CD8-positive, alpha-beta memory T cell (primary cell): ENCODE data around the gene REPIN1. TPM values are rescaled to one million over a fixed set of nuclear protein-coding genes. Genes with fewer than 3 reads are reported as not detected.

ENCODE experiments used
- CTCF ChIA-PET: fragments of 350-600 bp; sonication (Branson Sonifier 250); formaldehyde crosslinking; loops from one replicate; lab custom pipeline; 2021; ENCODE audit warnings: antibody characterized with exemption; lab: Charles Lee
- POLR2A ChIA-PET: fragments of 350-600 bp; sonication (Branson Sonifier 250); formaldehyde crosslinking; loops from one replicate; lab custom pipeline; 2021; ENCODE audit warnings: antibody characterized with exemption; lab: Charles Lee
- DNase-seq, 5 donors: peaks; one replicate each; pipeline versions ENCODE4 v3.0.0 to v3.0.0-alpha.2; 2020 to 2022; ENCODE audit warnings: mixed read lengths in 1 of 5
- H3K27ac ChIP-seq: one replicate; pipeline ENCODE4 v1.7.0; 2013; ENCODE audit warnings: low read depth, mild to moderate bottlenecking, low read length, moderate library complexity
- H3K27me3 ChIP-seq: 2 replicates; pipeline ENCODE4 v1.7.0; 2013; ENCODE audit warnings: low read length, mild to moderate bottlenecking; ENCODE audit not compliant: insufficient read depth, poor library complexity, severe bottlenecking
- H3K36me3 ChIP-seq: 2 replicates; pipeline ENCODE4 v1.7.0; 2013; ENCODE audit warnings: mild to moderate bottlenecking, low read length, moderate library complexity; ENCODE audit not compliant: insufficient read depth
- H3K4me1 ChIP-seq: 2 replicates; pipeline ENCODE4 v1.7.0; 2013; ENCODE audit warnings: mild to moderate bottlenecking, low read length, moderate library complexity; ENCODE audit not compliant: insufficient read depth
- H3K4me3 ChIP-seq: 2 replicates; pipeline ENCODE4 v1.7.0; 2013; ENCODE audit warnings: mild to moderate bottlenecking, low read length
- H3K9me3 ChIP-seq: 2 replicates; pipeline ENCODE4 v1.7.0; 2013; ENCODE audit warnings: mild to moderate bottlenecking, low read length
- H3K27ac Mint-ChIP-seq, 8 donors: one replicate each; pipeline ENCODE4 v1.8.0; 2020 to 2021; ENCODE audit warnings: mixed read lengths in 8 of 8, mild to moderate bottlenecking in 6 of 8, inconsistent platforms in 3 of 8, moderate library complexity in 3 of 8
- H3K27me3 Mint-ChIP-seq, 2 donors: one replicate each; pipeline ENCODE4 v1.8.0; 2020 to 2021; ENCODE audit warnings: mixed read lengths in 2 of 2, mild to moderate bottlenecking in 1 of 2, moderate library complexity in 1 of 2
- H3K36me3 Mint-ChIP-seq, 3 donors: one replicate each; pipeline ENCODE4 v1.8.0; 2020 to 2021; ENCODE audit warnings: mixed read lengths in 3 of 3, inconsistent platforms in 1 of 3, mild to moderate bottlenecking in 1 of 3
- H3K4me1 Mint-ChIP-seq, 3 donors: one replicate each; pipeline ENCODE4 v1.8.0; 2020 to 2021; ENCODE audit warnings: mixed read lengths in 3 of 3, inconsistent platforms in 1 of 3, mild to moderate bottlenecking in 1 of 3
- H3K4me3 Mint-ChIP-seq, 7 donors: one replicate each; pipeline ENCODE4 v1.8.0; 2020 to 2021; ENCODE audit warnings: mixed read lengths in 7 of 7, mild to moderate bottlenecking in 6 of 7, moderate library complexity in 4 of 7, inconsistent platforms in 2 of 7
- H3K9me3 Mint-ChIP-seq, 5 donors: one replicate each; pipeline ENCODE4 v1.8.0; 2020 to 2022; ENCODE audit warnings: mixed read lengths in 5 of 5, mild to moderate bottlenecking in 3 of 5, moderate library complexity in 2 of 5, inconsistent platforms in 1 of 5
- polyA plus RNA-seq: library from polyadenylated mRNA; unstranded; fragments of 300-500 nt; fragmentation: Illumina TruSeq; gene quantifications from one replicate; pipeline ENCODE4 v1.2.3, GENCODE V29; 2021
- total RNA-seq, 2 experiments: library from RNA; stranded (reverse); gene quantifications; one replicate each; pipeline ENCODE4 v1.2.3, GENCODE V29; 2021

Gene REPIN1
- total and polyA plus RNA-seq, 3 experiments from 2014 or later, result 57.0 to 60.8 (median 58.2) TPM

DNA sequence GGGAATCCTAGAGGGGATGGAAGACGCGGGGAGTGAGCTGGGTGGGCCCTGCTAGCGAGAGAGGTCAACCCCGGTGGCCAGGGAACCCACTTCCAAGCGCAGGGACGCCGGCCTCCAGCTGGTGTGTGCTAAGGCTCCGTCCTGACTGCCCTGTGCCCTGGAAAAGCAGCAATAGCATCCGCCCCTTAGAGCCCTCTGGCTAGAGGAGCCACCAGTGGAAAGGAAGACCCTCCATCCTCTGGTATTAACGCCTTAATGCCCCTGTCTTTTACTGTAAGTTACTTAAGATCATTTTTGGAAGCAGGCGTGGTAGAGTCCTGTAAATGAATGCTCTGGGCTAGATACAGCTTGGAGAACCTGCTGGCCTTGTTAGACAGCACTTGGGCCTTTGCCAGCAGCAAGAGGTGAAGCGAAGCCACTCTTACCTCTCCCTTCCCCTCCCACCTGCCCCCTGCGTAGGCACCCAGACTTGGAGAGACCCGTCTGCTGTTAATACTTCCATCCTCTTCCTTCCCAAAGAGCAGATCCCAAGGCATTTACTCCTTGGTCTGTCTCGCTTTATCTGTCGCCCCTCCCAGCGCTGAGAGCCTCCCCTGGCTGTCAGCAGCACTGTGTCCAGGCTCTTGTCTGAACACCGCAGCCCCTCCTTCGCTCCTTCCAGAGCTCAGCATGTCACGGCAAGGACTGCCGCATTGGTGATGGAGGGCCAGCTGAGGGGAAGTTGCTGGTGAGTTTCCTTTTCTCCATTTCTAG is 4.6 kb downstream of the REPIN1 start:
- no peaks in the 10 kb centered on the region for H3K27me3 ChIP-seq
- POLR2A ChIA-PET, result no interaction called here
- peaks cover 0 to 33% (median 0%) of the 10 kb centered on the region in 3 donors for H3K36me3 Mint-ChIP-seq
- peak overlapping the region in 2 of 8 donors; percentile 27 to 54 for H3K27ac Mint-ChIP-seq
- peaks cover 37% of the 10 kb centered on the region for H3K4me1 ChIP-seq
- no peak for DNase-seq
- no peaks in the 10 kb centered on the region for H3K9me3 ChIP-seq
- H3K4me3 Mint-ChIP-seq, result peak overlapping the region in 2 of 7 donors; percentile 24 to 36
- CTCF ChIA-PET, result no interaction called here
- no peaks in the 10 kb centered on the region for H3K36me3 ChIP-seq
- H3K9me3 Mint-ChIP-seq, result no peaks in the 10 kb centered on the region
- no peak overlapping the region for H3K27ac ChIP-seq
- H3K4me3 ChIP-seq, result no peak overlapping the region
- H3K27me3 Mint-ChIP-seq, result peaks cover 0 to 2% of the 10 kb centered on the region in 2 donors
- H3K4me1 Mint-ChIP-seq, result peaks cover 35 to 54% (median 41%) of the 10 kb centered on the region in 3 donors

DNA sequence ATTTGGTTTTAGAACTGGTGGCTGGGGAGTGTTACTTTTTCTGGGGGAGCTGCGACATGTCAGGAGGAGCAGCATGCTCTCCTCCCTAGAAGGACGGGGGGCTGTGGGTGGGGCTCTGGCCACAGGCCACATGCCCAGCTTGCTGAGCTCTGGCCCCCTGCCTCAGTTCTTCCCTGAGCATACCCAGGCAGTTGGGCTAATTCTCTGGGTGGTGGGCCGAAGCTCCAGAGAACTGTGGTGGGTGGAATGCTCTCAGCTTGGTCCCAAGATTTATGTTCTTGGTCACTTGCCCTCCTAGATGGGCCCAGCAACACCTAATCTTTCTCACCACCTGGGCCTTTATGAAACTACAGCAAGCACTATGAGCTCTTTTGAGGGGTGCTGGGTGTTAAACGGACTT is 5.4 kb downstream of the REPIN1 start:
- DNase-seq, result no peak
- Mint-ChIP-seq H3K9me3 (no peaks in the 10 kb centered on the region), H3K36me3 (peaks cover 0 to 31% (median 0%) of the 10 kb centered on the region in 3 donors), H3K27ac (peak overlapping the region in 3 of 8 donors; percentile 13 to 29 (median 23)), H3K4me1 (peaks cover 35 to 54% (median 42%) of the 10 kb centered on the region in 3 donors), H3K4me3 (peak overlapping the region in 2 of 7 donors; percentile 2 to 24), H3K27me3 (peaks cover 0 to under 1% of the 10 kb centered on the region in 2 donors)
- POLR2A ChIA-PET, result no interaction called here
- Histone ChIP-seq H3K4me1 (peaks cover 42% of the 10 kb centered on the region), H3K27ac (peak overlapping the region; percentile 12), H3K36me3 (no peaks in the 10 kb centered on the region), H3K4me3 (no peak overlapping the region), H3K9me3 (no peaks in the 10 kb centered on the region), H3K27me3 (no peaks in the 10 kb centered on the region)
- CTCF ChIA-PET, result interaction anchor here (1.5 kb wide), 1 partner anchor 32 kb away, joined by 4 read pairs; a partner anchor contains a TSS

DNA sequence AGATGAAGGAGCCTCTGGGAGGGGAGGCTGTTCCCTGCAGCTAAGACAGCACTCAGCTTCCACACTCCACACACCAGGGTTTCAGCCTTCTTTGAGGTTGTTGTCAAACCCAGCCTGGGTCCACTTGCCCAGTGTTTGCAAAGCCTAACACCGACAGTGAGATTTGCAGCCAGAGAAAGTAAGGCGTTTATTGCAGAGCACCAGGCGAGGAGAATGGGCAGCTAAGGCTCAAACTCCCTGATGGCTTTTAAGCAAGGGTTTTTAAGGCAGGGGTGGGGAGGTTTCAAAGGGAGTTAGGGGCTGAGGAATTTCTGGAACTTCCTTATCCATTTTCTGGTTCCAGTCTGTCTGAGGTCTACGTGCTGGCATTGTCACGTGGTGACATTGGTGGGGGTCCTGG is 5.8 kb downstream of the REPIN1 start:
- ChIA-PET POLR2A (no interaction called here), CTCF (interaction anchor here (1.5 kb wide), 1 partner anchor 32 kb away, joined by 4 read pairs; a partner anchor contains a TSS)
- H3K4me1 Mint-ChIP-seq, result peaks cover 32 to 49% (median 38%) of the 10 kb centered on the region in 3 donors
- no peaks in the 10 kb centered on the region for H3K9me3 ChIP-seq
- H3K9me3 Mint-ChIP-seq, result no peaks in the 10 kb centered on the region
- no peak overlapping the region for H3K4me3 ChIP-seq
- peaks cover 0 to 29% (median 0%) of the 10 kb centered on the region in 3 donors for H3K36me3 Mint-ChIP-seq
- no peaks in the 10 kb centered on the region for H3K27me3 ChIP-seq
- H3K4me3 Mint-ChIP-seq, result peak overlapping the region in 1 of 7 donors; percentile 18
- H3K27ac ChIP-seq, result no peak overlapping the region
- DNase-seq, result no peak
- no peaks in the 10 kb centered on the region for H3K27me3 Mint-ChIP-seq
- H3K36me3 ChIP-seq, result no peaks in the 10 kb centered on the region
- peaks cover 41% of the 10 kb centered on the region for H3K4me1 ChIP-seq
- peak overlapping the region in 5 of 8 donors; percentile 2 to 78 (median 46) for H3K27ac Mint-ChIP-seq

DNA sequence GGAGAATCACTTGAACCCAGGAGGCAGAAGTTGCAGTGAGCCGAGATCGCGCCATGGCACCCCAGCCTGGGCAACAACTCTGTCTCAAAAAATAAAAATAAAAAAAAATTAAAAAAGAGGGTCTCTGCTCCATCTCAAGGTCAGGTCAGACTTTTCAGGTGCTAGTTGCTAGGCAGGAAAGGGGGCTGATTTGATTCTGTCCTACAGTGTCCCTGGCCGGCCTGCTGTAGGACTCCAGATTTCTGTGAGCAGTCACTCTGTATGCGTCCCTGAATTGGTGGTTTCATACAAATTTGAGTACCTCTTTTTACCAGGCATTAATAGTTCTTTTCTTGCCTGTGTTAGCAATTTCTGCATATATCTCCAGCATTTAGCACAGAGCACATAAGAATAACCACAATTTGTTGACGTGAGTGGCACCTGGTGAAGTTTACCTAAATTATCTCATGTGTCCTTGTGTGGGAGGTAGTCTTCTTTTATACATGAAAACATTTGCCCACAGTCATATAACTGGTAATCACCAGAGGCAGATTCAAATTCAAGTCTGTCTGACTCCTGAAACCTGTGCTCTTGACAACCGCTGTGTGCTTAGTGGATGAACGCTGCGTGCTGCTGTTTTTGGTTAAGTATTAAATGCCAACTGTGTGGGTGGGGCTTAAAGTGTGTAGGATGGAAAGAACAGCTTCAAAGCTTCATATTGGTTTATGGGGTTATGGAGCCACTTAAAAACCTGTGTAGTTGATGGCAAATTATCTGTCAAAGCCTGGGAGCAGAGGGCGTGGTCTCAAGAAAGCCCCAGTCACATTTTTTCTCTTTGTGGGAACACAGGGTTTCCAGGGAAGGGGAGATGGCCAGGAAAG is 7.3 kb downstream of the REPIN1 start:
- ChIA-PET POLR2A (no interaction called here), CTCF (interaction anchor here (1.5 kb wide), 1 partner anchor 30 kb away, joined by 4 read pairs; a partner anchor contains a TSS)
- Histone ChIP-seq H3K9me3 (no peaks in the 10 kb centered on the region), H3K27ac (no peak overlapping the region), H3K36me3 (no peaks in the 10 kb centered on the region), H3K4me1 (peaks cover 34% of the 10 kb centered on the region), H3K27me3 (no peaks in the 10 kb centered on the region), H3K4me3 (no peak overlapping the region)
- peaks cover 0 to 3% of the 10 kb centered on the region in 2 donors for H3K27me3 Mint-ChIP-seq
- peak overlapping the region in 4 of 7 donors; percentile 7 to 68 (median 38) for H3K4me3 Mint-ChIP-seq
- H3K27ac Mint-ChIP-seq, result peak overlapping the region in 6 of 8 donors; percentile 37 to 85 (median 54)
- H3K9me3 Mint-ChIP-seq, result no peaks in the 10 kb centered on the region
- peak in 1 of 5 donors; percentile 52 for DNase-seq
- peaks cover 31 to 49% (median 38%) of the 10 kb centered on the region in 3 donors for H3K4me1 Mint-ChIP-seq
- peaks cover 0 to 28% (median 0%) of the 10 kb centered on the region in 3 donors for H3K36me3 Mint-ChIP-seq

DNA sequence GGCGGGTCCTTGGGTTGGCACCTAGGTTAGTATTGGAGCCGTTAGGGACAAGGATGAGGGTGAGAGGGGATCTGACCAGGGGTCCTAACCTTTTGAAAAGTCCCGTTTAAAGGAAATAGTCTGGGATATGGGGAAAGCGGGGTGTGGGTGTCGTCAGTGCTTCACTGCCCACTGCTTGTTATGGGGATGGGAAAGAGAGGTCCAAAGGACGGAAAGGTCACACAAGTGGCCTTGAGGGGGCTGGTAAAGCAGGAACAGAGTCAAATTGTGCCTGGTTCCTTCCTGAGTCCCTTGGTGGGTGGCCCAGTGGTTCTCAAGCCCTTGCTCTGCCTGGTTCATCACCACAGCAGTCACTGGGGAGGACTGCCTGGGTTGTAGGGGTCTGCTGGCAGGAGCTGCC is 7.9 kb downstream of the REPIN1 start:
- peaks cover 0 to 3% of the 10 kb centered on the region in 2 donors for H3K27me3 Mint-ChIP-seq

DNA sequence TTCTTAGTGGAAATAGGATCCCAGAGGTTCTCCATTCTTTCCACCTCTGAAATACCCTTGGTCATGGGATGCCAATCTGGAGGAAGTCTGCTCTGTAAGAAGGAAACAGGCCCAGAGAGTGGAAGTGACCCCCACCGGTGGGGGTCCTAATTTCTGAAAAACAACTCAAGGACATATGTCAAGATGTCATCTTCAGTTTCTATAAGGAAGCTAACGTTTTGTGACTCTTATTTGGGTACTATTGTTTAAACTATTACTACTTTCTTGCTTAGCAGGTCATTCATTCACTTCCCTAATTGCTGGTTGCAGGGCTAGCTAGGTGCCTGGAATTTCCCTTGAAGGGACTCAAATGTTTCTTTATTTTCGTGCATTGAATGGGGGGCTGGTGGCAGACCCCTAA is 8.6 kb downstream of the REPIN1 start:
- H3K36me3 ChIP-seq, result no peaks in the 10 kb centered on the region
- no peaks in the 10 kb centered on the region for H3K27me3 ChIP-seq
- H3K4me1 Mint-ChIP-seq, result peaks cover 30 to 49% (median 37%) of the 10 kb centered on the region in 3 donors
- H3K4me1 ChIP-seq, result peaks cover 34% of the 10 kb centered on the region
- peak overlapping the region in 5 of 8 donors; percentile 44 to 91 (median 81) for H3K27ac Mint-ChIP-seq
- H3K4me3 ChIP-seq, result no peak overlapping the region
- ChIA-PET POLR2A (no interaction called here), CTCF (interaction anchor here (1.4 to 2.2 kb wide), 5 partner anchors 8 to 29 kb away, joined by 4 to 7 read pairs (median 6); a partner anchor contains a TSS)
- no peak overlapping the region for H3K27ac ChIP-seq
- peaks cover 0 to 3% of the 10 kb centered on the region in 2 donors for H3K27me3 Mint-ChIP-seq
- no peaks in the 10 kb centered on the region for H3K9me3 ChIP-seq
- DNase-seq, result no peak
- peak overlapping the region in 6 of 7 donors; percentile 79 to 95 (median 84) for H3K4me3 Mint-ChIP-seq
- H3K9me3 Mint-ChIP-seq, result no peaks in the 10 kb centered on the region
- H3K36me3 Mint-ChIP-seq, result peaks cover 0 to 24% (median 0%) of the 10 kb centered on the region in 3 donors

More for the DNA sequence above, 7.9 kb downstream of the REPIN1 start:
- ChIA-PET CTCF (interaction anchor here (1.8 to 2.2 kb wide), 2 partner anchors 21 to 30 kb away, joined by 7 read pairs; a partner anchor contains a TSS), POLR2A (no interaction called here)
- H3K9me3 ChIP-seq, result no peaks in the 10 kb centered on the region
- H3K9me3 Mint-ChIP-seq, result no peaks in the 10 kb centered on the region
- H3K4me3 Mint-ChIP-seq, result peak overlapping the region in 4 of 7 donors; percentile 36 to 68 (median 54)
- DNase-seq, result no peak
- H3K4me1 Mint-ChIP-seq, result peaks cover 30 to 49% (median 37%) of the 10 kb centered on the region in 3 donors
- no peaks in the 10 kb centered on the region for H3K27me3 ChIP-seq
- H3K36me3 ChIP-seq, result no peaks in the 10 kb centered on the region
- H3K27ac Mint-ChIP-seq, result peak overlapping the region in 3 of 8 donors; percentile 37 to 78 (median 65)
- peaks cover 34% of the 10 kb centered on the region for H3K4me1 ChIP-seq
- no peak overlapping the region for H3K4me3 ChIP-seq
- H3K36me3 Mint-ChIP-seq, result peaks cover 0 to 24% (median 0%) of the 10 kb centered on the region in 3 donors
- H3K27ac ChIP-seq, result no peak overlapping the region

DNA sequence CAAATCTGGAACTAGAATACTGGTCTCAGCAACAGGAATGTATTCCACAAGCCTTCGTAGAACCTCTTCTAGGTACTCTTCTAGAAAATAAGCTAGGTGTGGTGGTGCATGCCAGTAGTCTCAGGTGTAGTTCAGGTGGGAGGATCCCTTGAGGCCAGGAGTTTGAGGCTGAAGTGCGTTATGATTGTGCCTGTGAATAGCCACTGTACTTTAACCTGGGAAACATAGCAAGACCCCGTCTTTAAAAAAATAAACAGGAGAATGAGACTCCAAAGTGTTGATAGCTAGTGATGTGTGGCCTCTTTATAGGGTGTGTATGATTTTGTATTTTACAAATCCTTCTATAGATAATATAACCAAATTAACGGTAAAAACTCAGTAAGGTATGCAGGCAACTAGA is 9.0 kb downstream of the REPIN1 start:
- H3K4me1 Mint-ChIP-seq, result peaks cover 30 to 49% (median 37%) of the 10 kb centered on the region in 3 donors
- H3K27me3 Mint-ChIP-seq, result peaks cover 0 to 3% of the 10 kb centered on the region in 2 donors
- Histone ChIP-seq H3K9me3 (no peaks in the 10 kb centered on the region), H3K4me1 (peaks cover 34% of the 10 kb centered on the region), H3K27ac (no peak overlapping the region), H3K36me3 (no peaks in the 10 kb centered on the region), H3K27me3 (no peaks in the 10 kb centered on the region), H3K4me3 (no peak overlapping the region)
- no peaks in the 10 kb centered on the region for H3K9me3 Mint-ChIP-seq
- ChIA-PET POLR2A (interaction anchor here (1.3 to 1.4 kb wide), 2 partner anchors 8 to 28 kb away, joined by 8 to 9 read pairs; a partner anchor contains a TSS), CTCF (interaction anchor here (1.1 to 2.2 kb wide), 7 partner anchors 8 to 33 kb away, joined by 3 to 7 read pairs (median 6); partner anchors contain the start of gene REPIN1)
- peak overlapping the region; percentile 44 to 91 (median 80) for H3K27ac Mint-ChIP-seq
- peaks cover 0 to 19% (median 0%) of the 10 kb centered on the region in 3 donors for H3K36me3 Mint-ChIP-seq
- H3K4me3 Mint-ChIP-seq, result peak overlapping the region; percentile 79 to 95 (median 85)
- DNase-seq, result no peak
